ENCODE data around the gene BNIPL.

DNA sequence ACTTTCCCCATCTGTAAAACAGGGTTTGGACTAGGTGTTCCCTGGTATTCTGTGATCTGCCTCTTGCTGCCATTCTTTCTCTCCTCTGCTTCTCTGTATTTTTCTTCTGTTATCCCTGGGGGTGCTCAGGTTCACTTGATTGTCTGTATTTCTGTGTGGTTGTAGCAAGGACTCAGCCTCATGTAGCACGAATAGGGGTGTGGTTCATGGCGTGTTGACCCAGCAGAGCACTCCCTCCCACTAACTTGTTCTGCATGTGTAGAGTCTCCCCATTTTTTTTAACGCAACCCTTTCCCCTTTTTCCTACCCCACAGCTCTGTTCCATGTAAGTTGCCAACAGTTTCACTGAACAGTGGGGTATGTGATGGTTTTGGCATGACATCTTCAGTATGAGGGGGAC is 1.2 kb upstream of the BNIPL start:
- TF ChIP-seq, protein P1, sequence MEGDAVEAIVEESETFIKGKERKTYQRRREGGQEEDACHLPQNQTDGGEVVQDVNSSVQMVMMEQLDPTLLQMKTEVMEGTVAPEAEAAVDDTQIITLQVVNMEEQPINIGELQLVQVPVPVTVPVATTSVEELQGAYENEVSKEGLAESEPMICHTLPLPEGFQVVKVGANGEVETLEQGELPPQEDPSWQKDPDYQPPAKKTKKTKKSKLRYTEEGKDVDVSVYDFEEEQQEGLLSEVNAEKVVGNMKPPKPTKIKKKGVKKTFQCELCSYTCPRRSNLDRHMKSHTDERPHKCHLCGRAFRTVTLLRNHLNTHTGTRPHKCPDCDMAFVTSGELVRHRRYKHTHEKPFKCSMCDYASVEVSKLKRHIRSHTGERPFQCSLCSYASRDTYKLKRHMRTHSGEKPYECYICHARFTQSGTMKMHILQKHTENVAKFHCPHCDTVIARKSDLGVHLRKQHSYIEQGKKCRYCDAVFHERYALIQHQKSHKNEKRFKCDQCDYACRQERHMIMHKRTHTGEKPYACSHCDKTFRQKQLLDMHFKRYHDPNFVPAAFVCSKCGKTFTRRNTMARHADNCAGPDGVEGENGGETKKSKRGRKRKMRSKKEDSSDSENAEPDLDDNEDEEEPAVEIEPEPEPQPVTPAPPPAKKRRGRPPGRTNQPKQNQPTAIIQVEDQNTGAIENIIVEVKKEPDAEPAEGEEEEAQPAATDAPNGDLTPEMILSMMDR (IDR thresholded peaks at IDR 0.05; ENCODE audit: low read length): no peak
- TF ChIP-seq EZH2 (IDR thresholded peaks at IDR 0.05; ENCODE audit: borderline replicate concordance, low read length): no peak

Measured in OCI-LY1 (cell line).